Measurements from ENCODE around the gene TTLL11.

Gene TTLL11

DNA sequence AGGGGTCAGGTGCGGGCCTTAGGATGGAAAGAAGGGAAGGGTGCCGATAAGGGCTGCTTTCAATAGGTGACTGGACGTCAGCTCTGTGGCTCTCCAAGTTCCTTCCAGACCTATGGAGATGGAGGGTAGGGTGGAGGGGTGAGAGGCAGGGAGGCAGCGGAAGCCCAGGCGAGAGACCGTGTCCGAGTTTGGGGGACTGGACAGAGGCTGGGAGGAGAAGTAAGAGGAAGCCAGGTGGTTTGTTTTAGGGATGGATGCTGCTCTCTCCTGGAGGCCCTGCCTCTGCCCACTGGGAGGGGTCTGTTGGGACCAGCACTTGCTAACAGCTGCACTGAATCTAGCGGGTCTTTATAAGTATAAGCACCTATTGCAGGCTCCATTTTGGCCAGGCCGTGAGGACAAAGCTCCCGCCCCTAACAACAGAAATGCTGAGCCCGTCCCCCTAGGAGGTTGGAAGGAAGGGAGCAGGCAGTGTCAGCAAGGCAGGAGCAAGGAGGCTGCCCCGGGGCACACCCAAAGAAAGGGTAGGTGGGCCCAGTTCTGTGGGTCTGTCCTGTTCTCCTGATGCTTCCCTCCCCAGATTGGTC is 274.2 kb downstream of the TTLL11 start:
- Histone ChIP-seq H3K36me3 (replicated peaks) (no peaks in the 10 kb centered on the region), H3K27me3 (replicated peaks) (no peaks in the 10 kb centered on the region), H3K27ac (no peak overlapping the region), H3K4me3 (ENCODE audit: low read depth, low read length) (no peak overlapping the region)
- TF ChIP-seq, protein P1, sequence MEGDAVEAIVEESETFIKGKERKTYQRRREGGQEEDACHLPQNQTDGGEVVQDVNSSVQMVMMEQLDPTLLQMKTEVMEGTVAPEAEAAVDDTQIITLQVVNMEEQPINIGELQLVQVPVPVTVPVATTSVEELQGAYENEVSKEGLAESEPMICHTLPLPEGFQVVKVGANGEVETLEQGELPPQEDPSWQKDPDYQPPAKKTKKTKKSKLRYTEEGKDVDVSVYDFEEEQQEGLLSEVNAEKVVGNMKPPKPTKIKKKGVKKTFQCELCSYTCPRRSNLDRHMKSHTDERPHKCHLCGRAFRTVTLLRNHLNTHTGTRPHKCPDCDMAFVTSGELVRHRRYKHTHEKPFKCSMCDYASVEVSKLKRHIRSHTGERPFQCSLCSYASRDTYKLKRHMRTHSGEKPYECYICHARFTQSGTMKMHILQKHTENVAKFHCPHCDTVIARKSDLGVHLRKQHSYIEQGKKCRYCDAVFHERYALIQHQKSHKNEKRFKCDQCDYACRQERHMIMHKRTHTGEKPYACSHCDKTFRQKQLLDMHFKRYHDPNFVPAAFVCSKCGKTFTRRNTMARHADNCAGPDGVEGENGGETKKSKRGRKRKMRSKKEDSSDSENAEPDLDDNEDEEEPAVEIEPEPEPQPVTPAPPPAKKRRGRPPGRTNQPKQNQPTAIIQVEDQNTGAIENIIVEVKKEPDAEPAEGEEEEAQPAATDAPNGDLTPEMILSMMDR (IDR thresholded peaks at IDR 0.05; ENCODE audit: low read depth, low read length, missing control alignments): no peak
- DNase-seq: no peak
- in situ Hi-C loops (cut with HindIII; ENCODE audit: low pct_ligation_motif_present, low sequenced_read_pairs): no loop called here

DNA sequence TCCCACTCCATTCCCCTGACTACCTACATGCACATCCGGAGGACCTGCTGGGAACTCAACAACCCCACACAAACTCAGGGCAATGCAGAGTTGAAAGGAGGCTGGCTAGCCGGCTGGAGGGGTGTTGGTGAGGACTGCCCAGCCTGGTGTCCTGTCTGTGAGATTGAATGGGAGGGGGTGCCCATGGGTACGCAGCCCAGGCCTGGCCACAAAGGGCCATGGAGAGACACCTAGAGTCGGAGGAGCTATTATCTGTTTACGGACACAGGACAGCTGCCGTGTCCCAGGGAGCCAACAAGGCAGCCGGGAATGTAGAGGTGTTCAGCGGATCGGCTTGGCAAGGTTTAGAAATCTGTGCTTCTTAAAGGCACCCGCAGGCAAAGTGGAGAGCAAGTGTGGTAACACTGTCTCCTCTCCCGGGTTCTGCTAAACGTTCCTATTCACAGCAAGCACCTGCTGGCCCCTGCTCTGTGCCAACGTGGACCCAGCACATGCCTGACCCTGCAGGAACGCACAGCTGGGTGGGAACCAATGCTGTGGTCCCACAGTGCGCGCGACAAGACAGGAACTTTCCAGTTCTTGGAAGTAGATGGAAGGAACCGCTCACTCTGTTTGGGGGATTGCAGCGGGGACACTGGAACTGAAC is 275.0 kb downstream of the TTLL11 start:
- in situ Hi-C loops (cut with HindIII; ENCODE audit: low pct_ligation_motif_present, low sequenced_read_pairs): no loop called here
- DNase-seq: no peak
- TF ChIP-seq, protein P1 (IDR thresholded peaks at IDR 0.05; ENCODE audit: low read depth, low read length, missing control alignments): no peak

DNA sequence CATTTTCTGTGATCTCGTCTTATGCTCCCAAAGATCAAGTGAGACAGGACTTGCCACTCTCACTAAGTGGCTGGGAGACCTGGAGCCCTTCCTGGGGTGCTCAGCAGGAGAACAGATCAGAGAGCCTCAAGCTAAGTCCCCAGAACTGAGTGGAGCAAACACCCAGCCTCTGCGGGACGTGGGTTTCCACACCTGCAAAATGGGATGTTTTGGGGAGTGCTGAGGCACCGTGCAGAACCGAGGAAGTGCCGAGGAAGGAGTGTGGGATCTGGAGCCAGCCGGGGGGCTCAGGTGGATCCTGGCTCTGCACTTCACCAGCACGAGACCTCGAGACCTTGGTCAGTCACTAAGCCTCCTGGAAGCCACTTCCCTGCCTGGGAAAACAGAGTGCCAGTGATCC is 275.6 kb downstream of the TTLL11 start:
- Histone ChIP-seq H3K36me3 (replicated peaks) (no peaks in the 10 kb centered on the region), H3K27me3 (replicated peaks) (no peaks in the 10 kb centered on the region), H3K4me3 (ENCODE audit: low read depth, low read length) (no peak overlapping the region), H3K27ac (no peak overlapping the region)
- DNase-seq: no peak
- TF ChIP-seq, protein P1 (IDR thresholded peaks at IDR 0.05; ENCODE audit: low read depth, low read length, missing control alignments): no peak
- in situ Hi-C loops (cut with HindIII; ENCODE audit: low pct_ligation_motif_present, low sequenced_read_pairs): no loop called here

More for the DNA sequence above, 275.0 kb downstream of the TTLL11 start:
- H3K4me3 ChIP-seq (ENCODE audit: low read depth, low read length): no peak overlapping the region
- no peak overlapping the region for H3K27ac ChIP-seq
- no peaks in the 10 kb centered on the region for H3K36me3 ChIP-seq (replicated peaks)
- H3K27me3 ChIP-seq (replicated peaks): no peaks in the 10 kb centered on the region

DNA sequence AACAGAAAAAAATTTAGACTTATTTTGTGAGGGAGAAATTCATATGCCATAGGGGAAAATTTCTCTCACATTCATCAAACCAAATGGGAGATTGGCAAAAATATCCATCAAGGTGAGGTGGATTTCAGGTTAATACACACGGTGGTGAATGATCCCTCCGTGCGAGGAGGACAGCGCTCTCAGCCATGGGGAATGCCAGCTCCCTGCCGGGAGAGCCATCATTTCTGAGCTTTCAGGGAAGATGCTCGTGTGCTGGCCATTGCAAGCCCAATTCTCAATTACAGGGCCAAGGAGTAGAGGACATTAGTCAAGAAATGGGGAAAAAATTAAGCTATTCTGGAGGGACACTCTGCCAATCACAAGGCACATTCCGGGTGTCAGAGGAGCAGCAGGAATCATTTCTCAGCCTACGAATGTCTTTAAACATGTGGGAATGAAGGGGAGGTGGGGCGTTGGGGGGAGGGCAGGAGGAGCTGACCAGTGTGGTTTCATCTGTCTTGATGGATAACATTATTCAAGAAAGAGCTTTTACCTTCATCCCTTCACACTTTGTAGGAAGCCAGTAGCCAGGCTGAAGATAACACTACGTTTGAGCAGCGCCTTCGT is 276.2 kb downstream of the TTLL11 start:
- in situ Hi-C loops (cut with HindIII; ENCODE audit: low pct_ligation_motif_present, low sequenced_read_pairs): no loop called here
- DNase-seq: no peak
- no peak overlapping the region for H3K27ac ChIP-seq

DNA sequence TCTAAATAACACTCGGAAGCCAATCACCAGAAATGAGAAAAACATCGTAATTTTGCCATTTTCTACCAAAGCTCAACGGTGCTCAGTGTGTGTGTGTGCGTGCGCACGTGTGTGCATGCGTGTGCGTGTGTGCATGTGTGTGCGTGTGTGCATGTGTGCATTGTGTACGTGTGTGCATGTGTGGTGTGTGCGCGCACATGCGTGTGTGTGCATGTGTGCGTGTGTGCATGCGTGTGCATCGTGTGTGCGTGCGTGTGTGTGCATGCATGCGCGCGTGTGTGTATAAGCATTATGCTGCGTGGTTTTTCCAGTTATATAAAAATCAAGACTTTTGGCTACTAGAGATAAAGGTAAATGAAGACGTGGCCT is 276.7 kb downstream of the TTLL11 start:
- no peak overlapping the region for H3K4me3 ChIP-seq (ENCODE audit: low read depth, low read length)
- in situ Hi-C loops (cut with HindIII; ENCODE audit: low pct_ligation_motif_present, low sequenced_read_pairs): no loop called here
- no peaks in the 10 kb centered on the region for H3K27me3 ChIP-seq (replicated peaks)
- TF ChIP-seq, protein P1 (IDR thresholded peaks at IDR 0.05; ENCODE audit: low read depth, low read length, missing control alignments): no peak
- no peak overlapping the region for H3K27ac ChIP-seq
- no peak for DNase-seq
- no peaks in the 10 kb centered on the region for H3K36me3 ChIP-seq (replicated peaks)

More for the DNA sequence above, 276.2 kb downstream of the TTLL11 start:
- H3K36me3 ChIP-seq (replicated peaks): no peaks in the 10 kb centered on the region
- TF ChIP-seq, protein P1 (IDR thresholded peaks at IDR 0.05; ENCODE audit: low read depth, low read length, missing control alignments): no peak
- H3K27me3 ChIP-seq (replicated peaks): no peaks in the 10 kb centered on the region
- no peak overlapping the region for H3K4me3 ChIP-seq (ENCODE audit: low read depth, low read length)
